ENCODE data around the gene GPER1.

GRCh38 chr7:1123715-1124114 is 35.8 kb downstream of the GPER1 start:
- TF ChIP-seq JUN (IDR thresholded peaks at IDR 0.05) (no peak), KDM1A (IDR thresholded peaks at IDR 0.05; ENCODE audit: low read depth) (no peak), CTCF (IDR thresholded peaks at IDR 0.05) (0 out of 3 replicates have a peak, but pooled peaks have one; percentile 5), POLR2A (IDR thresholded peaks at IDR 0.05; ENCODE audit: low read length) (no peak), REST (IDR thresholded peaks at IDR 0.05) (no peak), GATA3 (IDR thresholded peaks at IDR 0.05; ENCODE audit: borderline replicate concordance) (no peak), USF2 (IDR thresholded peaks at IDR 0.05) (no peak), RFX5 (IDR thresholded peaks at IDR 0.05) (no peak), E2F6 (IDR thresholded peaks at IDR 0.05; ENCODE audit: borderline replicate concordance, low read depth) (no peak), PHF8 (IDR thresholded peaks at IDR 0.05; ENCODE audit: borderline replicate concordance, low read depth) (no peak)

Data from A549 (cell line).